PC-3 (cell line): ENCODE measurements around the gene AGER. TPM values are rescaled to one million over a fixed set of nuclear protein-coding genes. Genes with fewer than 3 reads are reported as not detected.

Experiments
- ATAC-seq: fragments of 200-7000 bp; cut with Tn5 transposase; 2 replicates; pipeline ENCODE4 v1.9.1; 2020; ENCODE audit warnings: mild to moderate bottlenecking, moderate library complexity
- BruUV-seq: library from RNA; stranded (reverse); fragments of 400-500 nt; replicated peaks from 2 replicates; lab custom pipeline; 2021; lab: Mats Ljungman, UMichigan
- CTCF ChIA-PET: fragments of 300-600 bp; sonication (Branson Sonifier 250); formaldehyde crosslinking; loops from one replicate; lab custom pipeline; 2022; ENCODE audit warnings: antibody characterized with exemption; lab: Charles Lee
- POLR2A ChIA-PET: fragments of 300-600 bp; sonication (Branson Sonifier 250); formaldehyde crosslinking; loops from one replicate; lab custom pipeline; 2022; ENCODE audit warnings: antibody characterized with exemption; ENCODE audit not compliant: unreplicated experiment; lab: Charles Lee
- DNase-seq: peaks from one replicate; pipeline ENCODE4 v3.0.0-alpha.2; 2015
- H2AFZ ChIP-seq: fragments of 300-600 bp; sonication (generic); 2 replicates; pipeline ENCODE4 v1.6.0; 2016; ENCODE audit warnings: antibody characterized with exemption, low read length
- H3F3A ChIP-seq: fragments of 300-600 bp; sonication (generic); one replicate; pipeline ENCODE4 v1.6.0; 2017; ENCODE audit warnings: antibody characterized with exemption, low read length, control low read depth, mild to moderate bottlenecking; ENCODE audit not compliant: unreplicated experiment
- H3K27ac ChIP-seq: fragments of 300-600 bp; sonication (generic); 2 replicates; pipeline ENCODE4 v1.5.1; 2016; ENCODE audit warnings: mild to moderate bottlenecking, low read length
- H3K27me3 ChIP-seq: fragments of 300-600 bp; sonication (generic); 2 replicates; pipeline ENCODE4 v1.6.1; 2016; ENCODE audit warnings: low read length, mixed read lengths
- H3K36me3 ChIP-seq: fragments of 300-600 bp; sonication (generic); 2 replicates; pipeline ENCODE4 v1.6.1; 2016; ENCODE audit warnings: low read depth, mixed run types, low read length, mixed read lengths
- H3K4me1 ChIP-seq: fragments of 300-600 bp; sonication (generic); 2 replicates; pipeline ENCODE4 v1.5.1; 2016; ENCODE audit warnings: low read length; ENCODE audit not compliant: insufficient read depth
- H3K4me2 ChIP-seq: fragments of 300-600 bp; sonication (generic); 2 replicates; pipeline ENCODE4 v1.6.0; 2016; ENCODE audit warnings: low read length
- H3K4me3 ChIP-seq: fragments of 300-600 bp; sonication (generic); 2 replicates; pipeline ENCODE4 v1.5.1; 2016; ENCODE audit warnings: mild to moderate bottlenecking, low read length, mixed read lengths
- H3K79me2 ChIP-seq: fragments of 300-600 bp; sonication (generic); 2 replicates; pipeline ENCODE4 v1.6.1; 2017; ENCODE audit warnings: low read length, mixed read lengths
- H3K9ac ChIP-seq: fragments of 300-600 bp; sonication (generic); 2 replicates; pipeline ENCODE4 v1.6.0; 2016; ENCODE audit warnings: mild to moderate bottlenecking, low read length
- H3K9me2 ChIP-seq: fragments of 300-600 bp; sonication (generic); replicated peaks from 2 replicates; pipeline ENCODE4 v1.6.1; 2016; ENCODE audit warnings: mixed run types, low read length, mixed read lengths
- H3K9me3 ChIP-seq: fragments of 300-600 bp; sonication (generic); 2 replicates; pipeline ENCODE4 v1.6.1; 2016; ENCODE audit warnings: low read length, mixed read lengths
- H4K20me1 ChIP-seq: fragments of 300-600 bp; sonication (generic); 2 replicates; pipeline ENCODE4 v1.6.1; 2016; ENCODE audit warnings: low read length, mixed read lengths
- EZH2 ChIP-seq: fragments of 300-600 bp; sonication (generic); IDR thresholded peaks from one replicate; pipeline ENCODE4 v1.6.1; 2017; ENCODE audit warnings: antibody characterized with exemption, mild to moderate bottlenecking, low read length; ENCODE audit not compliant: unreplicated experiment
- EZH2phosphoT487 ChIP-seq: fragments of 300-600 bp; sonication (generic); IDR thresholded peaks from 2 replicates; pipeline ENCODE4 v1.6.1; 2018; ENCODE audit warnings: mild to moderate bottlenecking, antibody characterized with exemption, low read length, borderline replicate concordance
- intact Hi-C: fragments of 100-400 bp; cut with micrococcal nuclease; formaldehyde crosslinking; loops from 2 replicates; pipeline ENCODE4 v1.9.0; 2023
- total RNA-seq: library from RNA; depleted of rRNA; stranded (reverse); fragments of >200 nt; gene quantifications from 2 replicates; pipeline ENCODE4 v1.2.3, GENCODE V29; 2014
- TF ChIP-seq, protein P1 (sequence below): fragments of 300-600 bp; sonication (generic); conservative IDR thresholded peaks from 2 replicates; pipeline ENCODE4 v1.5.1; 2017; ENCODE audit warnings: antibody characterized with exemption, low read depth, mild to moderate bottlenecking, low read length

AGER gene
- total RNA-seq, 1 experiment from 2014 or later, result 2.0 TPM

DNA sequence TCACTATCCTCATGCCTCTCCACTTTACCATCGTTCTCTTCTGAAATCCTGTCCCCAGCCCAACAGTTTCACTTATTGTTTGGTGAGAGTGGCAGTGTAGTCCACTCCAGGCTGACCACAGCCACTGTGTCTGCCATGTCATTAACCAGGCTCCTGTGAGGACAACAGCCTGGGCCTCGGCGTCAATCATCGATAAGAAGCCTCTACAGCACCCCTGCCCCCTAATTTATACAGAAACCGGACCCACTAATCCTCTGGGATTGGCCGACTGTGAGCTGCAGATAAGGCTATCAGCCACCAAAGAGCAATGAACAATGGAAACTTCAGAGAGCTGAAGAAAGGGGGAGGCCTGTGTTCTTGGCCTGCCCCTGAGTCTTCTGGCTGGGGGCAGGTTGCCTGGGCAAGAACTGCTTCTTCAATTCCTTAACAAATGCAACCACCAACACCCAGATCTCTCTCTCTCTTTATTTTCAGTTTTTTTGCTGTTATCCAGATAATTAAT lies 16.2 kb downstream of the AGER start:
- no peak overlapping the region for H2AFZ ChIP-seq
- intact Hi-C loops, result no loop called here
- H3K36me3 ChIP-seq, result peaks cover 16% of the 10 kb centered on the region; the same call in 1 of the 2 replicates
- no peaks in the 10 kb centered on the region for H3K9me3 ChIP-seq
- no peak overlapping the region for H3K4me2 ChIP-seq
- H3K4me3 ChIP-seq, result no peak overlapping the region
- BruUV-seq, result TSS peak; percentile 16
- no peak overlapping the region for H3K27ac ChIP-seq
- DNase-seq, result no peak
- TF ChIP-seq, protein P1, sequence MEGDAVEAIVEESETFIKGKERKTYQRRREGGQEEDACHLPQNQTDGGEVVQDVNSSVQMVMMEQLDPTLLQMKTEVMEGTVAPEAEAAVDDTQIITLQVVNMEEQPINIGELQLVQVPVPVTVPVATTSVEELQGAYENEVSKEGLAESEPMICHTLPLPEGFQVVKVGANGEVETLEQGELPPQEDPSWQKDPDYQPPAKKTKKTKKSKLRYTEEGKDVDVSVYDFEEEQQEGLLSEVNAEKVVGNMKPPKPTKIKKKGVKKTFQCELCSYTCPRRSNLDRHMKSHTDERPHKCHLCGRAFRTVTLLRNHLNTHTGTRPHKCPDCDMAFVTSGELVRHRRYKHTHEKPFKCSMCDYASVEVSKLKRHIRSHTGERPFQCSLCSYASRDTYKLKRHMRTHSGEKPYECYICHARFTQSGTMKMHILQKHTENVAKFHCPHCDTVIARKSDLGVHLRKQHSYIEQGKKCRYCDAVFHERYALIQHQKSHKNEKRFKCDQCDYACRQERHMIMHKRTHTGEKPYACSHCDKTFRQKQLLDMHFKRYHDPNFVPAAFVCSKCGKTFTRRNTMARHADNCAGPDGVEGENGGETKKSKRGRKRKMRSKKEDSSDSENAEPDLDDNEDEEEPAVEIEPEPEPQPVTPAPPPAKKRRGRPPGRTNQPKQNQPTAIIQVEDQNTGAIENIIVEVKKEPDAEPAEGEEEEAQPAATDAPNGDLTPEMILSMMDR, result no peak
- TF ChIP-seq EZH2phosphoT487, result no peak
- no peak for TF ChIP-seq EZH2
- ChIA-PET POLR2A (no interaction called here), CTCF (interaction anchor here (0.6 kb wide), 1 partner anchor 361 kb away, joined by 16 read pairs; no protein-coding TSS in a partner anchor)
- ATAC-seq, result no peak
- no peaks in the 10 kb centered on the region for H3K4me1 ChIP-seq
- H3K9ac ChIP-seq, result no peak overlapping the region
- H3K27me3 ChIP-seq, result no peaks in the 10 kb centered on the region
- H3K79me2 ChIP-seq, result no peaks in the 10 kb centered on the region
- H3F3A ChIP-seq, result no peaks in the 10 kb centered on the region
- no peaks in the 10 kb centered on the region for H3K9me2 ChIP-seq
- no peaks in the 10 kb centered on the region for H4K20me1 ChIP-seq

DNA sequence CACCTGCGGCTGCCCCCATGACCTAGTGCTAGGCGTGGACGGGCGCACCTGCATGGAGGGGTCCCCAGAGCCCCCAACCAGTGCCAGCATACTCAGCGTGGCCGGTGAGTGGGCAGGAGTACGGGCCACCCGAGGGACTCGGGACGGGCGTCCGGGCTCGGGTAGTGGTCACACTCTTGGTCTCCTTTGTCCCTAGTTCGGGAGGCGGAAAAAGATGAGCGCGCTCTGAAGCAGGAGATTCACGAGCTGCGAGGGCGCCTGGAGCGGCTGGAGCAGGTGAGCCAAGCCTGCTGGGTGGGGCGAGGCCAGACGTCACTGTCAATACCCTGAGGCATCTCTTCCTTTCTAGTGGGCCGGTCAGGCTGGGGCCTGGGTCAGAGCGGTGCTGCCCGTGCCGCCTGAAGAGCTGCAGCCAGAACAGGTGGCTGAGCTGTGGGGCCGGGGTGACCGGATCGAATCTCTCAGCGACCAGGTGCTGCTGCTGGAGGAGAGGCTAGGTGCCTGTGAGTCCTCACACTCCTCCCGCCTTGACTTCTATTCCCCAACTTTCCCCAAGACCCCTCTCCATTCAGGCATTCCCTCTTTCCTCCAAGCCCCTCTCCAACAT lies 16.8 kb downstream of the AGER start:
- H3K9me2 ChIP-seq, result no peaks in the 10 kb centered on the region
- ChIA-PET POLR2A (no interaction called here), CTCF (no interaction called here)
- ATAC-seq (no peak), DNase-seq (no peak)
- no peaks in the 10 kb centered on the region for H3K9me3 ChIP-seq
- no peak overlapping the region for H3K4me3 ChIP-seq
- H3K27me3 ChIP-seq, result no peaks in the 10 kb centered on the region
- no peak overlapping the region for H2AFZ ChIP-seq
- no peaks in the 10 kb centered on the region for H4K20me1 ChIP-seq
- H3K9ac ChIP-seq, result no peak overlapping the region
- H3F3A ChIP-seq, result no peaks in the 10 kb centered on the region
- peaks cover 16% of the 10 kb centered on the region; the same call in 1 of the 2 replicates for H3K36me3 ChIP-seq
- TF ChIP-seq EZH2 (no peak), EZH2phosphoT487 (no peak)
- TF ChIP-seq, protein P1, result no peak
- no peak overlapping the region for H3K27ac ChIP-seq
- no peaks in the 10 kb centered on the region for H3K79me2 ChIP-seq
- intact Hi-C loops, result no loop called here
- H3K4me1 ChIP-seq, result no peaks in the 10 kb centered on the region
- H3K4me2 ChIP-seq, result no peak overlapping the region
- no TSS peak for BruUV-seq

DNA sequence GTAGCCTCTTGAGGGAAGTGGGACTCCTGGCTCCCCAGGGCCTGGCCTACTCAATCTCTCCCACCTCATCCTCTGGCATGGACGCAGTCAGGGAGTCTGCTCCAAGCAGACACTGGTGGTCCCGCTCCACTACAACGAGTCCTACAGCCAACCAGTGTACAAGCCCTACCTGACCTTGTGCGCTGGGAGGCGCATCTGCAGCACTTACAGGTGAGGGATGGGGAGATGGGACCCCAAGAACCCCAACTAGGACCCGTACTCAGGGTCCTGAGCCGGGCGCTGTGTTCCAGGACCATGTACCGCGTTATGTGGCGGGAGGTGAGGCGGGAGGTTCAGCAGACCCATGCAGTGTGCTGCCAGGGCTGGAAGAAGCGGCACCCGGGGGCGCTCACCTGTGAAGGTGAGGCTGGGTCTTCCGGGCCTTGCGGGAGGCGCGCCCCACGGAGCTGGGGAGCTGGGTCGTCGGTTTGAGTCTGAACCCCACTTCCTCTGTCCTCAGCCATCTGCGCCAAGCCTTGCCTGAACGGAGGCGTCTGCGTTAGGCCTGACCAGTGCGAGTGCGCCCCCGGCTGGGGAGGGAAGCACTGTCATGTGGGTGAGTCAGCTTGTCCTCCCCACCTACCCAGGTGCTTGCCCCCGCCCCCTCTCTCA lies 17.5 kb downstream of the AGER start:
- Histone ChIP-seq H3K9me2 (no peaks in the 10 kb centered on the region), H3K27me3 (no peaks in the 10 kb centered on the region), H3K9ac (no peak overlapping the region), H3K36me3 (peaks cover 16% of the 10 kb centered on the region; the same call in 1 of the 2 replicates), H2AFZ (no peak overlapping the region), H3K9me3 (no peaks in the 10 kb centered on the region), H3K27ac (no peak overlapping the region), H3K79me2 (no peaks in the 10 kb centered on the region), H3K4me3 (no peak overlapping the region), H3F3A (no peaks in the 10 kb centered on the region), H4K20me1 (no peaks in the 10 kb centered on the region), H3K4me1 (no peaks in the 10 kb centered on the region), H3K4me2 (no peak overlapping the region)
- CTCF ChIA-PET, result no interaction called here
- ATAC-seq, result no peak
- DNase-seq, result no peak
- no TSS peak for BruUV-seq
- intact Hi-C loops, result no loop called here
- no peak for TF ChIP-seq EZH2
- no peak for TF ChIP-seq EZH2phosphoT487
- TF ChIP-seq, protein P1, result no peak
- POLR2A ChIA-PET, result no interaction called here
